ENCODE data around the gene PHYKPL. TPM values are rescaled to one million over a fixed set of nuclear protein-coding genes. Genes with fewer than 3 reads are reported as not detected.

PHYKPL gene
- total RNA-seq, 1 experiment from 2014 or later = 48.8 TPM

- H3K27me3 Mint-ChIP-seq (ENCODE audit: low read depth) = peaks cover 22% of the 10 kb centered on the region
- no peaks in the 10 kb centered on the region for H3K79me2 ChIP-seq (ENCODE audit: insufficient read depth, low read length)
Observed at GRCh38 chr5:178273665-178274541, 41.3 kb upstream of the PHYKPL start.

More at GRCh38 chr5:178273665-178274541, 41.3 kb upstream of the PHYKPL start:
- Histone ChIP-seq H3K27me3 (ENCODE audit: insufficient read depth, low read length) (no peaks in the 10 kb centered on the region), H3K9me3 (ENCODE audit: control insufficient read depth, low read depth, low read length) (no peaks in the 10 kb centered on the region), H2AFZ (ENCODE audit: low read length) (no peak overlapping the region), H4K5ac (ENCODE audit: insufficient read length, low read depth, low read length) (no peak overlapping the region), H3T11ph (ENCODE audit: low read length) (no peak overlapping the region), H3K4me2 (ENCODE audit: insufficient read depth, insufficient read length, low read length) (no peak overlapping the region), H3K18ac (ENCODE audit: insufficient read length, low read depth, low read length) (no peak overlapping the region), H4K8ac (replicated peaks; ENCODE audit: insufficient read length, low read depth, low read length) (no peak overlapping the region), H3K79me1 (ENCODE audit: insufficient read depth, low read depth, low read length, poor library complexity, severe bottlenecking) (no peaks in the 10 kb centered on the region), H2AK5ac (ENCODE audit: insufficient read length, low read length) (no peak overlapping the region), H2BK20ac (ENCODE audit: low read depth, low read length, poor library complexity, severe bottlenecking) (no peak overlapping the region), H3K14ac (ENCODE audit: insufficient read depth, low read length) (no peak overlapping the region; the same call in 1 of the 2 replicates), H3K27ac (ENCODE audit: insufficient read length, low read depth, low read length) (no peak overlapping the region), H2BK12ac (ENCODE audit: insufficient read length, low read depth, low read length) (no peak overlapping the region), H3K23ac (ENCODE audit: insufficient read length, low read depth, low read length) (no peak overlapping the region), H3K4me1 (ENCODE audit: insufficient read depth, low read length) (no peaks in the 10 kb centered on the region), H4K20me1 (ENCODE audit: control insufficient read depth, insufficient read depth, insufficient read length) (no peaks in the 10 kb centered on the region), H2BK120ac (ENCODE audit: low read depth, low read length, poor library complexity, severe bottlenecking) (no peak overlapping the region), H3K4ac (ENCODE audit: low read depth, low read length) (no peak overlapping the region), H4K91ac (ENCODE audit: insufficient read length, low read depth, low read length) (no peak overlapping the region), H2BK15ac (ENCODE audit: low read depth, low read length) (no peak overlapping the region), H2BK5ac (ENCODE audit: insufficient read length, low read length) (no peak overlapping the region), H3K9ac (ENCODE audit: extremely low read depth, insufficient read length, low read length) (no peak overlapping the region), H3K23me2 (ENCODE audit: insufficient read length, low read depth, low read length, poor library complexity, severe bottlenecking) (no peaks in the 10 kb centered on the region), H3K56ac (ENCODE audit: insufficient read length, low read depth, low read length) (no peak overlapping the region)
- WGBS (ENCODE audit: extremely low coverage, insufficient read length, low lambda C conversion rate) = no CpG with 5 or more reads among the region's 14 CpGs
- Mint-ChIP-seq H3K27ac (peak overlapping the region in 1 of 3 experiments; percentile 70; a peak in 1 of 7 replicates), H3K9me3 (peaks cover 0 to 5% of the 10 kb centered on the region in 2 experiments; a peak in 1 of 5 replicates), H3K4me1 (no peaks in the 10 kb centered on the region), H3K36me3 (ENCODE audit: insufficient read depth in 1 of 3, low read depth in 3 of 3) (no peaks in the 10 kb centered on the region; a peak in 1 of 7 replicates), H3K4me3 (no peak overlapping the region)
- TF ChIP-seq, protein P1, sequence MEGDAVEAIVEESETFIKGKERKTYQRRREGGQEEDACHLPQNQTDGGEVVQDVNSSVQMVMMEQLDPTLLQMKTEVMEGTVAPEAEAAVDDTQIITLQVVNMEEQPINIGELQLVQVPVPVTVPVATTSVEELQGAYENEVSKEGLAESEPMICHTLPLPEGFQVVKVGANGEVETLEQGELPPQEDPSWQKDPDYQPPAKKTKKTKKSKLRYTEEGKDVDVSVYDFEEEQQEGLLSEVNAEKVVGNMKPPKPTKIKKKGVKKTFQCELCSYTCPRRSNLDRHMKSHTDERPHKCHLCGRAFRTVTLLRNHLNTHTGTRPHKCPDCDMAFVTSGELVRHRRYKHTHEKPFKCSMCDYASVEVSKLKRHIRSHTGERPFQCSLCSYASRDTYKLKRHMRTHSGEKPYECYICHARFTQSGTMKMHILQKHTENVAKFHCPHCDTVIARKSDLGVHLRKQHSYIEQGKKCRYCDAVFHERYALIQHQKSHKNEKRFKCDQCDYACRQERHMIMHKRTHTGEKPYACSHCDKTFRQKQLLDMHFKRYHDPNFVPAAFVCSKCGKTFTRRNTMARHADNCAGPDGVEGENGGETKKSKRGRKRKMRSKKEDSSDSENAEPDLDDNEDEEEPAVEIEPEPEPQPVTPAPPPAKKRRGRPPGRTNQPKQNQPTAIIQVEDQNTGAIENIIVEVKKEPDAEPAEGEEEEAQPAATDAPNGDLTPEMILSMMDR (conservative IDR thresholded peaks at IDR 0.05) = no peak
- DNase-seq = no peak
